Measurements from ENCODE around the gene PLOD1. TPM values are rescaled to one million over a fixed set of nuclear protein-coding genes. Genes with fewer than 3 reads are reported as not detected.

PLOD1 gene
- total and polyA plus RNA-seq, 2 donors (not counting 1 experiment from before 2014, with no cell fraction given), result 10.4 to 13.4 TPM

GRCh38 chr1:11990303-11991032, 56.0 kb downstream of the PLOD1 start:
- Mint-ChIP-seq H3K4me3 (no peak overlapping the region), H3K9me3 (ENCODE audit: insufficient read depth) (no peaks in the 10 kb centered on the region), H3K27ac (no peak overlapping the region), H3K4me1 (peaks cover 2% of the 10 kb centered on the region), H3K27me3 (no peaks in the 10 kb centered on the region)
- CTCF ChIA-PET, result no interaction called here
- WGBS (ENCODE audit: insufficient coverage), result 93% methylated on average over 10 of the region's 10 CpGs
- POLR2A ChIA-PET, result no interaction called here
- Histone ChIP-seq H3K4me2 (replicated peaks; ENCODE audit: low read depth, low read length, poor library complexity, severe bottlenecking) (no peak overlapping the region), H3K9me3 (ENCODE audit: control extremely low read depth in 1 of 3, control insufficient read depth in 2 of 3, insufficient read depth in 1 of 3, low read length in 2 of 3) (no peaks in the 10 kb centered on the region), H3K79me2 (ENCODE audit: control insufficient read depth, insufficient read depth, low read length) (peaks cover 34% of the 10 kb centered on the region), H3K4me1 (ENCODE audit: control insufficient read depth in 2 of 2, insufficient read depth in 2 of 2, low read length in 2 of 2) (no peaks in the 10 kb centered on the region), H3K4me3 (ENCODE audit: control extremely low read depth in 1 of 5, extremely low read depth in 1 of 5, insufficient read depth in 1 of 5, low read depth in 2 of 5, low read length in 4 of 5) (no peak overlapping the region), H3K27me3 (replicated peaks in 1 of 4; ENCODE audit: control extremely low read depth in 1 of 4, control insufficient read depth in 3 of 4, insufficient read depth in 4 of 4, low read length in 3 of 4) (no peaks in the 10 kb centered on the region), H2AFZ (ENCODE audit: insufficient read depth, low read depth, low read length, poor library complexity, severe bottlenecking) (no peak overlapping the region), H3K36me3 (replicated peaks in 1 of 2; ENCODE audit: control extremely low read depth in 1 of 2, control insufficient read depth in 1 of 2, extremely low read depth in 1 of 2, insufficient read depth in 2 of 2, low read length in 1 of 2) (peaks cover 11 to 64% of the 10 kb centered on the region in 2 experiments), H3K9ac (ENCODE audit: low read length) (no peak overlapping the region), H4K20me1 (ENCODE audit: control insufficient read depth, insufficient read depth, low read length, poor library complexity, severe bottlenecking) (peaks cover 33% of the 10 kb centered on the region), H3K27ac (ENCODE audit: low read length in 2 of 2) (no peak overlapping the region)
- intact Hi-C loops (cut with micrococcal nuclease), result no loop called here
- no peak for ATAC-seq (ENCODE audit: low read depth)
- TF ChIP-seq CTCF (IDR thresholded peaks at IDR 0.05) (no peak), EZH2 (IDR thresholded peaks at IDR 0.05; ENCODE audit: borderline replicate concordance, insufficient read depth, low read depth, low read length, poor library complexity, severe bottlenecking) (no peak)
- no peak for DNase-seq

- Histone ChIP-seq H3K4me2 (replicated peaks; ENCODE audit: low read depth, low read length, poor library complexity, severe bottlenecking) (no peak overlapping the region), H3K27ac (ENCODE audit: low read length in 2 of 2) (no peak overlapping the region), H2AFZ (ENCODE audit: insufficient read depth, low read depth, low read length, poor library complexity, severe bottlenecking) (no peak overlapping the region), H3K36me3 (replicated peaks in 1 of 2; ENCODE audit: control extremely low read depth in 1 of 2, control insufficient read depth in 1 of 2, extremely low read depth in 1 of 2, insufficient read depth in 2 of 2, low read length in 1 of 2) (peaks cover 14 to 69% of the 10 kb centered on the region in 2 experiments), H3K9me3 (ENCODE audit: control extremely low read depth in 1 of 3, control insufficient read depth in 2 of 3, insufficient read depth in 1 of 3, low read length in 2 of 3) (no peaks in the 10 kb centered on the region), H4K20me1 (ENCODE audit: control insufficient read depth, insufficient read depth, low read length, poor library complexity, severe bottlenecking) (peaks cover 33% of the 10 kb centered on the region), H3K9ac (ENCODE audit: low read length) (no peak overlapping the region), H3K4me1 (ENCODE audit: control insufficient read depth in 2 of 2, insufficient read depth in 2 of 2, low read length in 2 of 2) (no peaks in the 10 kb centered on the region), H3K27me3 (replicated peaks in 1 of 4; ENCODE audit: control extremely low read depth in 1 of 4, control insufficient read depth in 3 of 4, insufficient read depth in 4 of 4, low read length in 3 of 4) (no peaks in the 10 kb centered on the region), H3K79me2 (ENCODE audit: control insufficient read depth, insufficient read depth, low read length) (peaks cover 21% of the 10 kb centered on the region), H3K4me3 (ENCODE audit: control extremely low read depth in 1 of 5, extremely low read depth in 1 of 5, insufficient read depth in 1 of 5, low read depth in 2 of 5, low read length in 4 of 5) (no peak overlapping the region)
- WGBS (ENCODE audit: insufficient coverage), result 100% methylated on average over 6 of the region's 16 CpGs
- H3K4me1 Mint-ChIP-seq, result no peaks in the 10 kb centered on the region
- POLR2A ChIA-PET, result no interaction called here
- DNase-seq (no peak), ATAC-seq (ENCODE audit: low read depth) (no peak)
- intact Hi-C loops (cut with micrococcal nuclease), result no loop called here
- H3K27me3 Mint-ChIP-seq, result no peaks in the 10 kb centered on the region
- no peak for TF ChIP-seq CTCF (IDR thresholded peaks at IDR 0.05)
- no peak for TF ChIP-seq EZH2 (IDR thresholded peaks at IDR 0.05; ENCODE audit: borderline replicate concordance, insufficient read depth, low read depth, low read length, poor library complexity, severe bottlenecking)
- H3K4me3 Mint-ChIP-seq, result no peak overlapping the region
- H3K9me3 Mint-ChIP-seq (ENCODE audit: insufficient read depth), result no peaks in the 10 kb centered on the region
- no peak overlapping the region for H3K27ac Mint-ChIP-seq
- CTCF ChIA-PET, result interaction anchor here (1.2 to 1.5 kb wide), 3 partner anchors 39 to 154 kb away, joined by 3 to 8 read pairs (median 3); no protein-coding TSS in a partner anchor
Measured at GRCh38 chr1:11991969-11992676, 57.6 kb downstream of the PLOD1 start.

All from B cell (primary cell).